GM12891 (cell line): ENCODE data around the gene RAD23A.

Experiments
- PAX5 ChIP-seq: IDR thresholded peaks from 2 replicates; pipeline ENCODE4 v1.6.1; 2011; ENCODE audit warnings: low read length, moderate library complexity, mild to moderate bottlenecking; ENCODE audit not compliant: insufficient read depth, severe bottlenecking
- POLR2A ChIP-seq: IDR thresholded peaks from 2 replicates; pipeline ENCODE4 v1.6.1; 2011; ENCODE audit warnings: low read depth, low read length, control low read depth
- POLR2AphosphoS5 ChIP-seq: IDR thresholded peaks from 2 replicates; pipeline ENCODE4 v1.6.1; 2011; ENCODE audit warnings: low read depth, low read length, control low read depth
- POU2F2 ChIP-seq: IDR thresholded peaks from 2 replicates; pipeline ENCODE4 v1.6.1; 2011; ENCODE audit warnings: low read depth, mild to moderate bottlenecking, control low read depth, low read length, moderate library complexity
- SPI1 ChIP-seq: IDR thresholded peaks from 2 replicates; pipeline ENCODE4 v1.6.1; 2011; ENCODE audit warnings: low read depth, low read length, control low read depth
- TAF1 ChIP-seq: IDR thresholded peaks from 2 replicates; pipeline ENCODE4 v1.6.1; 2011; ENCODE audit warnings: low read depth, low read length, control low read depth

GRCh38 chr19:12924621-12925310, 20.9 kb upstream of the RAD23A start:
- TF ChIP-seq POLR2AphosphoS5 (no peak), POLR2A (no peak), TAF1 (no peak), SPI1 (no peak), PAX5 (no peak), POU2F2 (no peak)
